ENCODE results near the gene AUTS2.

GRCh38 chr7:70014472-70015177 lies 416.4 kb downstream of the AUTS2 start:
- TF ChIP-seq CTCF (IDR thresholded peaks at IDR 0.05) (no peak), SIN3A (IDR thresholded peaks at IDR 0.05; ENCODE audit: borderline replicate concordance, insufficient read depth, low read depth, low read length) (no peak), TCF7L2 (IDR thresholded peaks at IDR 0.05; ENCODE audit: low read depth, low read length) (no peak)

All from Panc1 (cell line).